Suprapubic skin (tissue), 4 donors: Measurements from ENCODE around the gene UBE2G1.

Experiments
- CTCF ChIP-seq, 2 donors: fragments of 200-600 bp in 1 of 2; fragments of 450-650 bp in 1 of 2; sonication (generic) in 1 of 2; IDR thresholded peaks; one replicate each; pipeline ENCODE4 v1.5.1; 2016 to 2019; ENCODE audit warnings: antibody characterized with exemption in 2 of 2, mild to moderate bottlenecking in 1 of 2, moderate library complexity in 1 of 2
- EP300 ChIP-seq: sonication (generic); formaldehyde crosslinking; IDR thresholded peaks from one replicate; pipeline ENCODE4 v1.6.1; 2017; ENCODE audit warnings: antibody characterized with exemption
- POLR2A ChIP-seq, 2 donors: fragments of 450-650 bp; IDR thresholded peaks; one replicate each; pipeline ENCODE4 v1.6.1; 2017; ENCODE audit warnings: antibody characterized with exemption in 2 of 2, mild to moderate bottlenecking in 2 of 2, moderate library complexity in 2 of 2
- POLR2AphosphoS5 ChIP-seq, 3 donors: sonication (generic); formaldehyde crosslinking; IDR thresholded peaks; one replicate each; pipeline ENCODE4 v1.6.1; 2017; ENCODE audit warnings: antibody characterized with exemption in 3 of 3

GRCh38 chr17:4407851-4408250, 41.4 kb upstream of the UBE2G1 start:
- TF ChIP-seq CTCF (IDR thresholded peaks at IDR 0.05) (no peak), POLR2A (IDR thresholded peaks at IDR 0.05) (no peak), POLR2AphosphoS5 (IDR thresholded peaks at IDR 0.05) (no peak), EP300 (no peak)
